Natural killer cell (primary cell): ENCODE measurements around the gene GFPT2. TPM values are rescaled to one million over a fixed set of nuclear protein-coding genes. Genes with fewer than 3 reads are reported as not detected.

Experiments used
- ATAC-seq, 3 donors: fragments of 150-1000 bp in 2 of 3; fragments of 200-7000 bp in 1 of 3; cut with Tn5 transposase; 1 replicate in 1 of 3; 2 replicates in 2 of 3; pipeline ENCODE4 v1.10.0; 2021; ENCODE audit warnings: mild to moderate bottlenecking in 2 of 3, moderate library complexity in 2 of 3
- DNase-seq, 2 donors: peaks; one replicate each; pipeline versions ENCODE4 v3.0.0 to v3.0.0-alpha.2; 2013 to 2021; ENCODE audit warnings: mixed read lengths in 1 of 2
- H3K27ac ChIP-seq: one replicate; pipeline ENCODE4 v1.5.1; 2013; ENCODE audit warnings: mild to moderate bottlenecking, low read length
- H3K27me3 ChIP-seq: one replicate; pipeline ENCODE4 v1.6.1; 2013; ENCODE audit warnings: low read length; ENCODE audit not compliant: control insufficient read depth, insufficient read depth
- H3K36me3 ChIP-seq: one replicate; pipeline ENCODE4 v1.6.1; 2013; ENCODE audit warnings: low read length; ENCODE audit not compliant: control insufficient read depth, insufficient read depth
- H3K4me1 ChIP-seq: one replicate; pipeline ENCODE4 v1.6.1; 2013; ENCODE audit warnings: low read length; ENCODE audit not compliant: control insufficient read depth, insufficient read depth
- H3K4me3 ChIP-seq: one replicate; pipeline ENCODE4 v1.5.1; 2013; ENCODE audit warnings: low read length
- H3K9me3 ChIP-seq: one replicate; pipeline ENCODE4 v1.6.1; 2013; ENCODE audit warnings: low read length; ENCODE audit not compliant: control insufficient read depth, insufficient read depth
- H3K27ac Mint-ChIP-seq, 2 donors: one replicate each; pipeline ENCODE4 v1.8.0; 2022; ENCODE audit warnings: mild to moderate bottlenecking in 2 of 2, mixed read lengths in 2 of 2, moderate library complexity in 1 of 2
- H3K27me3 Mint-ChIP-seq, 2 donors: one replicate each; pipeline ENCODE4 v1.8.0; 2022; ENCODE audit warnings: low read depth in 2 of 2, mixed read lengths in 2 of 2
- H3K36me3 Mint-ChIP-seq: one replicate; pipeline ENCODE4 v1.8.0; 2022; ENCODE audit warnings: mixed read lengths
- H3K4me1 Mint-ChIP-seq, 2 donors: one replicate each; pipeline ENCODE4 v1.8.0; 2022; ENCODE audit warnings: mixed read lengths in 2 of 2
- H3K4me3 Mint-ChIP-seq: one replicate; pipeline ENCODE4 v1.8.0; 2022; ENCODE audit warnings: mild to moderate bottlenecking, moderate library complexity, mixed read lengths
- H3K9me3 Mint-ChIP-seq, 2 donors: one replicate each; pipeline ENCODE4 v1.8.0; 2022; ENCODE audit warnings: mixed read lengths in 2 of 2
- WGBS: methylation state at CpG from one replicate; pipeline ENCODE4 v1.1.7; 2013; ENCODE audit warnings: missing lambda C conversion rate; ENCODE audit not compliant: insufficient coverage; 5-methylcytosine and 5-hydroxymethylcytosine counted together
- intact Hi-C: fragments of 100-400 bp; cut with micrococcal nuclease; formaldehyde crosslinking; loops from one replicate; pipeline ENCODE4 v1.14.2; 2022
- total RNA-seq, 4 donors: library from RNA; stranded (reverse); fragments of 120-200 nt in 1 of 4; gene quantifications; one replicate each; pipeline versions ENCODE4 v1.2.3 to v1.2.4, GENCODE V29; 2013 to 2022
- TF ChIP-seq, protein P1 (sequence below): fragments of 200-600 bp; IDR thresholded peaks from one replicate; pipeline ENCODE4 v1.8.0; 2022; ENCODE audit warnings: antibody characterized with exemption

The GFPT2 gene
- total RNA-seq, 3 donors from 2014 or later (not counting 1 experiment from before 2014, with no cell fraction given): 0.56 to 0.86 TPM; not detected in 1

GRCh38 chr5:180333661-180334060, 19.5 kb downstream of the GFPT2 start:
- intact Hi-C loops: no loop called here
- ATAC-seq: no peak
- Mint-ChIP-seq H3K4me3 (no peak overlapping the region), H3K27me3 (peaks cover 18 to 30% of the 10 kb centered on the region in 2 donors), H3K27ac (no peak overlapping the region), H3K4me1 (no peaks in the 10 kb centered on the region), H3K36me3 (no peaks in the 10 kb centered on the region), H3K9me3 (no peaks in the 10 kb centered on the region)
- TF ChIP-seq, protein P1, sequence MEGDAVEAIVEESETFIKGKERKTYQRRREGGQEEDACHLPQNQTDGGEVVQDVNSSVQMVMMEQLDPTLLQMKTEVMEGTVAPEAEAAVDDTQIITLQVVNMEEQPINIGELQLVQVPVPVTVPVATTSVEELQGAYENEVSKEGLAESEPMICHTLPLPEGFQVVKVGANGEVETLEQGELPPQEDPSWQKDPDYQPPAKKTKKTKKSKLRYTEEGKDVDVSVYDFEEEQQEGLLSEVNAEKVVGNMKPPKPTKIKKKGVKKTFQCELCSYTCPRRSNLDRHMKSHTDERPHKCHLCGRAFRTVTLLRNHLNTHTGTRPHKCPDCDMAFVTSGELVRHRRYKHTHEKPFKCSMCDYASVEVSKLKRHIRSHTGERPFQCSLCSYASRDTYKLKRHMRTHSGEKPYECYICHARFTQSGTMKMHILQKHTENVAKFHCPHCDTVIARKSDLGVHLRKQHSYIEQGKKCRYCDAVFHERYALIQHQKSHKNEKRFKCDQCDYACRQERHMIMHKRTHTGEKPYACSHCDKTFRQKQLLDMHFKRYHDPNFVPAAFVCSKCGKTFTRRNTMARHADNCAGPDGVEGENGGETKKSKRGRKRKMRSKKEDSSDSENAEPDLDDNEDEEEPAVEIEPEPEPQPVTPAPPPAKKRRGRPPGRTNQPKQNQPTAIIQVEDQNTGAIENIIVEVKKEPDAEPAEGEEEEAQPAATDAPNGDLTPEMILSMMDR: no peak
- Histone ChIP-seq H3K4me3 (no peak overlapping the region), H3K27me3 (no peaks in the 10 kb centered on the region), H3K9me3 (no peaks in the 10 kb centered on the region), H3K4me1 (no peaks in the 10 kb centered on the region), H3K27ac (no peak overlapping the region), H3K36me3 (no peaks in the 10 kb centered on the region)
- WGBS: 84% methylated on average over 4 of the region's 4 CpGs
- DNase-seq: no peak

- Histone ChIP-seq H3K4me3 (no peak overlapping the region), H3K9me3 (no peaks in the 10 kb centered on the region), H3K36me3 (no peaks in the 10 kb centered on the region), H3K4me1 (peaks cover 4% of the 10 kb centered on the region), H3K27me3 (no peaks in the 10 kb centered on the region), H3K27ac (no peak overlapping the region)
- intact Hi-C loops: no loop called here
- no peaks in the 10 kb centered on the region for H3K9me3 Mint-ChIP-seq
- ATAC-seq (no peak), DNase-seq (no peak)
- H3K27ac Mint-ChIP-seq: no peak overlapping the region
- TF ChIP-seq, protein P1: no peak
- no peaks in the 10 kb centered on the region for H3K4me1 Mint-ChIP-seq
- no peaks in the 10 kb centered on the region for H3K36me3 Mint-ChIP-seq
- H3K4me3 Mint-ChIP-seq: no peak overlapping the region
- WGBS: 75% methylated on average over 1 of the region's 3 CpGs
- H3K27me3 Mint-ChIP-seq: peaks cover 18 to 30% of the 10 kb centered on the region in 2 donors
Observed at GRCh38 chr5:180332861-180333260, 20.3 kb downstream of the GFPT2 start.

GRCh38 chr5:180332051-180332517, 21.1 kb downstream of the GFPT2 start:
- Mint-ChIP-seq H3K36me3 (no peaks in the 10 kb centered on the region), H3K9me3 (no peaks in the 10 kb centered on the region), H3K4me1 (no peaks in the 10 kb centered on the region), H3K27ac (no peak overlapping the region), H3K27me3 (peaks cover 18 to 30% of the 10 kb centered on the region in 2 donors), H3K4me3 (no peak overlapping the region)
- TF ChIP-seq, protein P1: no peak
- no peaks in the 10 kb centered on the region for H3K36me3 ChIP-seq
- no peak overlapping the region for H3K4me3 ChIP-seq
- WGBS: 27% methylated on average over 8 of the region's 13 CpGs
- H3K27ac ChIP-seq: no peak overlapping the region
- H3K4me1 ChIP-seq: peaks cover 4% of the 10 kb centered on the region
- ATAC-seq (no peak), DNase-seq (no peak)
- H3K27me3 ChIP-seq: no peaks in the 10 kb centered on the region
- intact Hi-C loops: no loop called here
- no peaks in the 10 kb centered on the region for H3K9me3 ChIP-seq

DNA sequence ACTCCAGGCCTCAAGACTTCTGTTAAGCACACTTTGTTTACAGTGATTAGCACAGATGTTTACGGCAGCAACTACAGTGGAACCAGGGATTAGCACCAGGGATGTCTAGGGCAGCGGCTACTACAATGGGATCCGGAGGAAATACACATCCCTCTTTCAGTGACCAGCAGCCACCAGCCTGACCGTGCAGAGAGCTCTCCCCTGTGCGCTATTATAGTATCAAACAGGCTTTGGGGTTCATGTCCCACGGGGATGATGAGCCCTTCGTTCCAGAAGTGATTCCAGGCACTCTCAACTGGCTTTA, 21.5 kb downstream of the GFPT2 start:
- Histone ChIP-seq H3K36me3 (no peaks in the 10 kb centered on the region), H3K4me3 (no peak overlapping the region), H3K9me3 (no peaks in the 10 kb centered on the region), H3K27me3 (no peaks in the 10 kb centered on the region), H3K27ac (no peak overlapping the region), H3K4me1 (peaks cover 4% of the 10 kb centered on the region)
- peaks cover 18 to 30% of the 10 kb centered on the region in 2 donors for H3K27me3 Mint-ChIP-seq
- H3K9me3 Mint-ChIP-seq: no peaks in the 10 kb centered on the region
- DNase-seq (no peak), ATAC-seq (no peak)
- no peaks in the 10 kb centered on the region for H3K4me1 Mint-ChIP-seq
- whole genome bisulfite sequencing: 57% methylated on average over 7 of the region's 7 CpGs
- intact Hi-C loops: no loop called here
- no peak overlapping the region for H3K27ac Mint-ChIP-seq
- TF ChIP-seq, protein P1: no peak
- H3K4me3 Mint-ChIP-seq: no peak overlapping the region
- H3K36me3 Mint-ChIP-seq: no peaks in the 10 kb centered on the region
